H9 (cell line): ENCODE results near the gene SEMA5A. TPM values are rescaled to one million over a fixed set of nuclear protein-coding genes. Genes with fewer than 3 reads are reported as not detected.

Experiments
- DNase-seq: peaks from one replicate; pipeline ENCODE4 v3.0.0-alpha.2; 2017
- H2AFZ ChIP-seq: one replicate; pipeline ENCODE4 v1.6.1; 2013; ENCODE audit warnings: mild to moderate bottlenecking, low read length, control low read depth, moderate library complexity
- H2AK5ac ChIP-seq: 2 replicates; pipeline ENCODE4 v1.6.1; 2013; ENCODE audit warnings: low read length, control low read depth, mixed read lengths; ENCODE audit not compliant: insufficient read length
- H2BK120ac ChIP-seq: one replicate; pipeline ENCODE4 v1.6.1; 2013; ENCODE audit warnings: low read depth, mild to moderate bottlenecking, low read length, control low read depth, inconsistent platforms; ENCODE audit not compliant: poor library complexity, severe bottlenecking
- H2BK12ac ChIP-seq: 2 replicates; pipeline ENCODE4 v1.6.1; 2013; ENCODE audit warnings: low read length, control low read depth, mixed read lengths, low read depth; ENCODE audit not compliant: insufficient read length
- H2BK15ac ChIP-seq: 2 replicates; pipeline ENCODE4 v1.6.1; 2013; ENCODE audit warnings: low read depth, low read length, control low read depth
- H2BK20ac ChIP-seq: one replicate; pipeline ENCODE4 v1.6.1; 2013; ENCODE audit warnings: low read depth, mild to moderate bottlenecking, low read length, control low read depth, inconsistent platforms; ENCODE audit not compliant: poor library complexity, severe bottlenecking
- H2BK5ac ChIP-seq: 2 replicates; pipeline ENCODE4 v1.6.1; 2013; ENCODE audit warnings: low read length, control low read depth, mixed read lengths; ENCODE audit not compliant: insufficient read length
- H3K14ac ChIP-seq: 2 replicates; pipeline ENCODE4 v1.6.1; 2013; ENCODE audit warnings: low read length, control low read depth; ENCODE audit not compliant: insufficient read depth
- H3K18ac ChIP-seq: 2 replicates; pipeline ENCODE4 v1.6.1; 2013; ENCODE audit warnings: low read depth, mild to moderate bottlenecking, mixed read lengths, low read length, control low read depth; ENCODE audit not compliant: insufficient read length
- H3K23ac ChIP-seq: 2 replicates; pipeline ENCODE4 v1.6.1; 2013; ENCODE audit warnings: low read length, control low read depth, mixed read lengths, low read depth; ENCODE audit not compliant: insufficient read length
- H3K23me2 ChIP-seq: 2 replicates; pipeline ENCODE4 v1.6.1; 2013; ENCODE audit warnings: low read depth, mild to moderate bottlenecking, mixed read lengths, low read length, control low read depth; ENCODE audit not compliant: insufficient read length, poor library complexity, severe bottlenecking
- H3K27ac ChIP-seq: 2 replicates; pipeline ENCODE4 v1.5.1; 2013; ENCODE audit warnings: low read length, control low read depth, mixed read lengths, low read depth; ENCODE audit not compliant: insufficient read length
- H3K27me3 ChIP-seq: 2 replicates; pipeline ENCODE4 v1.6.1; 2013; ENCODE audit warnings: low read length, control low read depth, inconsistent platforms; ENCODE audit not compliant: insufficient read depth
- H3K4ac ChIP-seq: 2 replicates; pipeline ENCODE4 v1.6.1; 2013; ENCODE audit warnings: low read depth, mild to moderate bottlenecking, control low read depth, inconsistent platforms, low read length, moderate library complexity
- H3K4me1 ChIP-seq: 2 replicates; pipeline ENCODE4 v1.6.1; 2013; ENCODE audit warnings: low read length, control low read depth, inconsistent platforms; ENCODE audit not compliant: insufficient read depth
- H3K4me2 ChIP-seq: 2 replicates; pipeline ENCODE4 v1.6.1; 2013; ENCODE audit warnings: low read length, control low read depth, mixed read lengths; ENCODE audit not compliant: insufficient read length, insufficient read depth
- H3K56ac ChIP-seq: 2 replicates; pipeline ENCODE4 v1.6.1; 2013; ENCODE audit warnings: low read depth, mild to moderate bottlenecking, mixed read lengths, low read length, control low read depth; ENCODE audit not compliant: insufficient read length
- H3K79me1 ChIP-seq: 2 replicates; pipeline ENCODE4 v1.6.1; 2013; ENCODE audit warnings: low read depth, mild to moderate bottlenecking, moderate library complexity, low read length, control low read depth, inconsistent platforms; ENCODE audit not compliant: insufficient read depth, poor library complexity, severe bottlenecking
- H3K79me2 ChIP-seq: 2 replicates; pipeline ENCODE4 v1.6.1; 2013; ENCODE audit warnings: low read length, control low read depth, inconsistent platforms; ENCODE audit not compliant: insufficient read depth
- H3K9ac ChIP-seq: 2 replicates; pipeline ENCODE4 v1.6.1; 2013; ENCODE audit warnings: low read length, control low read depth, mixed read lengths; ENCODE audit not compliant: insufficient read length; ENCODE audit errors: extremely low read depth
- H3K9me3 ChIP-seq: one replicate; pipeline ENCODE4 v1.6.1; 2013; ENCODE audit warnings: low read depth, low read length, inconsistent platforms; ENCODE audit not compliant: control insufficient read depth
- H3T11ph ChIP-seq: one replicate; pipeline ENCODE4 v1.6.1; 2013; ENCODE audit warnings: mild to moderate bottlenecking, low read length, control low read depth, inconsistent platforms
- H4K20me1 ChIP-seq: one replicate; pipeline ENCODE4 v1.6.1; 2013; ENCODE audit not compliant: control insufficient read depth, insufficient read length, insufficient read depth
- H4K5ac ChIP-seq: 2 replicates; pipeline ENCODE4 v1.6.1; 2013; ENCODE audit warnings: low read depth, mild to moderate bottlenecking, mixed read lengths, low read length, control low read depth; ENCODE audit not compliant: insufficient read length
- H4K8ac ChIP-seq: replicated peaks from 2 replicates; pipeline ENCODE4 v1.6.1; 2013; ENCODE audit warnings: low read length, control low read depth, mixed read lengths, low read depth; ENCODE audit not compliant: insufficient read length
- H4K91ac ChIP-seq: 2 replicates; pipeline ENCODE4 v1.6.1; 2013; ENCODE audit warnings: low read depth, mild to moderate bottlenecking, moderate library complexity, mixed read lengths, low read length, control low read depth; ENCODE audit not compliant: insufficient read length
- H3K27ac Mint-ChIP-seq, 3 experiments: 2 replicates in 2 of 3; 3 replicates in 1 of 3; pipeline ENCODE4 v1.8.0; 2020 to 2021; ENCODE audit warnings: mixed read lengths in 3 of 3, mild to moderate bottlenecking in 1 of 3, moderate library complexity in 1 of 3
- H3K27me3 Mint-ChIP-seq: 2 replicates; pipeline ENCODE4 v1.8.0; 2021; ENCODE audit warnings: low read depth, mild to moderate bottlenecking, moderate library complexity, mixed read lengths
- H3K36me3 Mint-ChIP-seq, 3 experiments: 2 replicates in 2 of 3; 3 replicates in 1 of 3; pipeline ENCODE4 v1.8.0; 2020 to 2021; ENCODE audit warnings: low read depth in 3 of 3, mixed read lengths in 3 of 3; ENCODE audit not compliant: insufficient read depth in 1 of 3
- H3K4me1 Mint-ChIP-seq, 2 experiments: 2 replicates each; pipeline ENCODE4 v1.8.0; 2020; ENCODE audit warnings: mixed read lengths in 2 of 2
- H3K4me3 Mint-ChIP-seq, 2 experiments: 2 replicates in 1 of 2; 3 replicates in 1 of 2; pipeline ENCODE4 v1.8.0; 2020 to 2021; ENCODE audit warnings: mild to moderate bottlenecking in 2 of 2, mixed read lengths in 2 of 2, moderate library complexity in 1 of 2
- H3K9me3 Mint-ChIP-seq, 2 experiments: 2 replicates in 1 of 2; 3 replicates in 1 of 2; pipeline ENCODE4 v1.8.0; 2020; ENCODE audit warnings: mild to moderate bottlenecking in 2 of 2, mixed read lengths in 2 of 2, moderate library complexity in 1 of 2
- WGBS: extraction: QIAGEN DNeasy Blood & Tissue Kit; methylation state at CpG from one replicate; pipeline ENCODE4 v1.1.7; 2013; ENCODE audit warnings: missing lambda C conversion rate, low lambda C conversion rate, mixed read lengths; ENCODE audit not compliant: insufficient read length; ENCODE audit errors: extremely low coverage; 5-methylcytosine and 5-hydroxymethylcytosine counted together
- total RNA-seq: library from RNA; stranded (reverse); gene quantifications from 2 replicates; pipeline ENCODE4 v1.2.1, GENCODE V29; 2021
- TF ChIP-seq, protein P1 (sequence below): fragments of 200-600 bp; sonication (generic); conservative IDR thresholded peaks from 3 replicates; pipeline ENCODE4 v1.8.0; 2021; ENCODE audit warnings: antibody characterized with exemption, mild to moderate bottlenecking

The SEMA5A gene
- total RNA-seq, 1 experiment from 2014 or later, result 4.3 TPM

GRCh38 chr5:9226016-9226536 lies 319.8 kb downstream of the SEMA5A start:
- no peak overlapping the region for H2BK5ac ChIP-seq
- no peak overlapping the region for H3K4me3 Mint-ChIP-seq

More at GRCh38 chr5:9226016-9226536, 319.8 kb downstream of the SEMA5A start:
- Mint-ChIP-seq H3K4me1 (peaks cover 17 to 24% of the 10 kb centered on the region in 2 experiments), H3K9me3 (peaks cover 5 to 7% of the 10 kb centered on the region in 2 experiments), H3K36me3 (peaks cover 3 to 13% (median 4%) of the 10 kb centered on the region in 3 experiments; a peak in 5 of 7 replicates), H3K27me3 (peaks cover 30% of the 10 kb centered on the region), H3K27ac (no peak overlapping the region)
- no CpG with 5 or more reads among the region's 2 CpGs for WGBS
- Histone ChIP-seq H3K23me2 (no peaks in the 10 kb centered on the region), H4K20me1 (no peaks in the 10 kb centered on the region), H3K56ac (no peak overlapping the region), H2BK120ac (no peak overlapping the region), H4K91ac (no peak overlapping the region), H4K5ac (no peak overlapping the region), H2BK12ac (no peak overlapping the region), H3K79me1 (no peaks in the 10 kb centered on the region), H3K27me3 (no peaks in the 10 kb centered on the region), H2BK15ac (no peak overlapping the region), H3K4ac (no peak overlapping the region), H3K23ac (no peak overlapping the region), H3K79me2 (no peaks in the 10 kb centered on the region), H3K27ac (no peak overlapping the region), H3K4me1 (peaks cover 9% of the 10 kb centered on the region; the same call in 1 of the 2 replicates), H3K9me3 (no peaks in the 10 kb centered on the region), H2BK20ac (no peak overlapping the region), H2AFZ (no peak overlapping the region), H2AK5ac (no peak overlapping the region), H3K9ac (no peak overlapping the region), H3K14ac (no peak overlapping the region), H3K18ac (no peak overlapping the region), H4K8ac (no peak overlapping the region), H3T11ph (no peak overlapping the region), H3K4me2 (no peak overlapping the region)
- no peak for DNase-seq
- TF ChIP-seq, protein P1, sequence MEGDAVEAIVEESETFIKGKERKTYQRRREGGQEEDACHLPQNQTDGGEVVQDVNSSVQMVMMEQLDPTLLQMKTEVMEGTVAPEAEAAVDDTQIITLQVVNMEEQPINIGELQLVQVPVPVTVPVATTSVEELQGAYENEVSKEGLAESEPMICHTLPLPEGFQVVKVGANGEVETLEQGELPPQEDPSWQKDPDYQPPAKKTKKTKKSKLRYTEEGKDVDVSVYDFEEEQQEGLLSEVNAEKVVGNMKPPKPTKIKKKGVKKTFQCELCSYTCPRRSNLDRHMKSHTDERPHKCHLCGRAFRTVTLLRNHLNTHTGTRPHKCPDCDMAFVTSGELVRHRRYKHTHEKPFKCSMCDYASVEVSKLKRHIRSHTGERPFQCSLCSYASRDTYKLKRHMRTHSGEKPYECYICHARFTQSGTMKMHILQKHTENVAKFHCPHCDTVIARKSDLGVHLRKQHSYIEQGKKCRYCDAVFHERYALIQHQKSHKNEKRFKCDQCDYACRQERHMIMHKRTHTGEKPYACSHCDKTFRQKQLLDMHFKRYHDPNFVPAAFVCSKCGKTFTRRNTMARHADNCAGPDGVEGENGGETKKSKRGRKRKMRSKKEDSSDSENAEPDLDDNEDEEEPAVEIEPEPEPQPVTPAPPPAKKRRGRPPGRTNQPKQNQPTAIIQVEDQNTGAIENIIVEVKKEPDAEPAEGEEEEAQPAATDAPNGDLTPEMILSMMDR, result no peak
